Measurements from ENCODE around the gene ADD3.

GRCh38 chr10:109984013-109984412, 23.8 kb upstream of the ADD3 start:
- no peak for TF ChIP-seq REST (IDR thresholded peaks at IDR 0.05; ENCODE audit: insufficient read depth in 1 of 2, low read depth in 2 of 2, low read length in 1 of 2)
- no peak for TF ChIP-seq CTCF (IDR thresholded peaks at IDR 0.05)
- no peak for TF ChIP-seq POLR2AphosphoS5 (IDR thresholded peaks at IDR 0.05; ENCODE audit: low read depth, low read length)
- no peak for TF ChIP-seq SIN3A (IDR thresholded peaks at IDR 0.05; ENCODE audit: borderline replicate concordance, insufficient read depth, low read depth, low read length)

Measured in Panc1 (cell line).